ENCODE results near the gene EIF4A2. TPM values are rescaled to one million over a fixed set of nuclear protein-coding genes. Genes with fewer than 3 reads are reported as not detected.

EIF4A2 gene
- total and polyA plus RNA-seq, 12 donors: 231 to 476 (median 426) TPM

- ATAC-seq (no peak), DNase-seq (no peak)
- Histone ChIP-seq H3K9me3 (no peaks in the 10 kb centered on the region), H3K27me3 (no peaks in the 10 kb centered on the region), H3K27ac (no peak overlapping the region), H3K36me3 (peaks cover 0 to 96% (median 65%) of the 10 kb centered on the region in 9 donors), H3K4me3 (no peak overlapping the region), H3K4me1 (peaks cover 3 to 56% (median 44%) of the 10 kb centered on the region in 9 donors)
- intact Hi-C loops (cut with DNase I): no loop called here
- 51 to 53% methylated on average over 13 of the region's 13 CpGs for WGBS, 2 donors
- no peak for TF ChIP-seq CTCF (IDR thresholded peaks at IDR 0.05)
Observed at GRCh38 chr3:186788482-186789370, 5.3 kb downstream of the EIF4A2 start.

DNA sequence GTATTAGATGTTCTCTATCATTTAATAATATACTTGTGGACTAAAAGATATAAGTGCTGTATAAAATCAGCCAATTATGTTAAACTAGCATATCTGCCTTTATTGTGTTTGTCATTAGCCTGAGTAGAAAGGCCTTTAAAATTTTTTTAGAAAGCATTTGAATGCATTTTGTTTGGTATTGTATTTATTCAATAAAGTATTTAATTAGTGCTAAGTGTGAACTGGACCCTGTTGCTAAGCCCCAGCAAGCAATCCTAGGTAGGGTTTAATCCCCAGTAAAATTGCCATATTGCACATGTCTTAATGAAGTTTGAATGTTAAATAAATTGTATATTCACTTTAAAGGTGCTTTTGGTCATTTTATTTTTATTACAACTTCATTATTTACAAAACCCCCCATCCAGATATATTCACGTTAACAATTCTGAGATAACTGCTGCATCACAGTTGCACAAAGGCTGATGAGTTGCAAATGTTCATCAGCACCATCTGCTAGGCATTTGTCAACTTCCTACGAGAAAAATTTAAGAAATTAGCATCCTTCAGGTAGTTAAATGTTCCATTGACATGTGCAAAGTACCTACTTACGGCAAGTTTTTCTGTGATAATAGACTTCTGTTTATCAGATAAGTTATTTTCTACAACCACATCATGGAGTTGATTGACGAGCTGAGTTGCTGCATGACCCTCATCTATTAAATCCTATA lies 6.3 kb downstream of the EIF4A2 start:
- Histone ChIP-seq H3K36me3 (peaks cover 0 to 100% (median 66%) of the 10 kb centered on the region in 9 donors), H3K4me1 (peaks cover 3 to 53% (median 41%) of the 10 kb centered on the region in 9 donors)

GRCh38 chr3:186790261-186790981 lies 7.0 kb downstream of the EIF4A2 start:
- ATAC-seq (peak in 2 of 8 donors; percentile 8 to 13), DNase-seq (no peak)
- intact Hi-C loops (cut with DNase I): no loop called here
- Histone ChIP-seq H3K27me3 (no peaks in the 10 kb centered on the region), H3K27ac (no peak overlapping the region), H3K4me1 (peaks cover 3 to 46% (median 34%) of the 10 kb centered on the region in 9 donors), H3K4me3 (no peak overlapping the region), H3K9me3 (no peaks in the 10 kb centered on the region), H3K36me3 (peaks cover 0 to 98% (median 58%) of the 10 kb centered on the region in 9 donors)
- no peak for TF ChIP-seq CTCF (IDR thresholded peaks at IDR 0.05)
- 69 to 75% methylated on average over 8 of the region's 8 CpGs for WGBS, 2 donors

More for the DNA sequence above, 6.3 kb downstream of the EIF4A2 start:
- ATAC-seq (peak in 1 of 8 donors; percentile 12), DNase-seq (no peak)
- no peak for TF ChIP-seq CTCF (IDR thresholded peaks at IDR 0.05)
- H3K27ac ChIP-seq: no peak overlapping the region
- 47 to 56% methylated on average over 4 of the region's 4 CpGs for WGBS, 2 donors
- intact Hi-C loops (cut with DNase I): no loop called here
- H3K9me3 ChIP-seq: no peaks in the 10 kb centered on the region
- H3K4me3 ChIP-seq: no peak overlapping the region
- no peaks in the 10 kb centered on the region for H3K27me3 ChIP-seq

Measured in heart right ventricle (tissue), 16 donors.